Retinal pigment epithelial cell (primary cell): ENCODE results near the gene PDCD1.

ENCODE experiments used
- DNase-seq: peaks from one replicate; pipeline ENCODE4 v3.0.0-alpha.2; 2010; ENCODE audit warnings: low read depth
- H3K4me3 ChIP-seq: 2 replicates; pipeline ENCODE4 v1.5.1; 2011; ENCODE audit warnings: mild to moderate bottlenecking, low read length, control low read depth, moderate library complexity
- CTCF ChIP-seq: conservative IDR thresholded peaks from 2 replicates; pipeline ENCODE4 v1.5.1; 2011; ENCODE audit warnings: low read depth, low read length, control low read depth, inconsistent platforms

PDCD1 gene

GRCh38 chr2:241874277-241874925 is 15.7 kb upstream of the PDCD1 start:
- no peak overlapping the region for H3K4me3 ChIP-seq
- no peak for DNase-seq
- no peak for TF ChIP-seq CTCF

- TF ChIP-seq CTCF: no peak
- no peak for DNase-seq
- H3K4me3 ChIP-seq: no peak overlapping the region
Measured at GRCh38 chr2:241873803-241874110, 15.1 kb upstream of the PDCD1 start.

GRCh38 chr2:241873081-241873802 is 14.5 kb upstream of the PDCD1 start:
- DNase-seq: no peak
- TF ChIP-seq CTCF: no peak

GRCh38 chr2:241872313-241872642 is 13.6 kb upstream of the PDCD1 start:
- TF ChIP-seq CTCF: no peak
- H3K4me3 ChIP-seq: no peak overlapping the region

More at GRCh38 chr2:241873081-241873802, 14.5 kb upstream of the PDCD1 start:
- no peak overlapping the region for H3K4me3 ChIP-seq

GRCh38 chr2:241871538-241872312 is 13.0 kb upstream of the PDCD1 start:
- no peak overlapping the region for H3K4me3 ChIP-seq
- no peak for TF ChIP-seq CTCF
- no peak for DNase-seq

More at GRCh38 chr2:241872313-241872642, 13.6 kb upstream of the PDCD1 start:
- no peak for DNase-seq

GRCh38 chr2:241870611-241871537 is 12.2 kb upstream of the PDCD1 start:
- no peak for TF ChIP-seq CTCF
- no peak for DNase-seq
- no peak overlapping the region for H3K4me3 ChIP-seq
